BLaER1 treated with 17β-estradiol and CSF1 and Interleukin-3, amounts not matched to agents 10 nM and 100 nM (cell line): ENCODE results near the gene ADGRD2.
A peak's percentile ranks its signal among the peaks of the same experiment; 100 is the strongest.

Experiments
- H3K27ac ChIP-seq, 11 experiments: shearing (Covaris generic); formaldehyde crosslinking; 2 replicates each; pipeline ENCODE4 v1.8.1; 2022
- H3K27me3 ChIP-seq, 11 experiments: shearing (Covaris generic); formaldehyde crosslinking; 2 replicates each; pipeline ENCODE4 v1.8.1; 2022
- H3K36me3 ChIP-seq, 11 experiments: shearing (Covaris generic); formaldehyde crosslinking; 2 replicates each; pipeline ENCODE4 v1.8.1; 2022
- H3K4me1 ChIP-seq, 10 experiments: shearing (Covaris generic); formaldehyde crosslinking; 2 replicates each; pipeline ENCODE4 v1.8.1; 2022
- H3K4me2 ChIP-seq, 11 experiments: shearing (Covaris generic); formaldehyde crosslinking; 2 replicates each; pipeline ENCODE4 v1.8.1; 2022
- H3K4me3 ChIP-seq, 10 experiments: shearing (Covaris generic); formaldehyde crosslinking; 2 replicates each; pipeline ENCODE4 v1.8.1; 2022
- H3K9ac ChIP-seq, 11 experiments: shearing (Covaris generic); formaldehyde crosslinking; 2 replicates each; pipeline ENCODE4 v1.8.1; 2022
- H3K9me3 ChIP-seq, 11 experiments: shearing (Covaris generic); formaldehyde crosslinking; replicated peaks in 1 of 11; 2 replicates each; pipeline ENCODE4 v1.8.1; 2022
- H4K20me1 ChIP-seq, 11 experiments: shearing (Covaris generic); formaldehyde crosslinking; 2 replicates each; pipeline ENCODE4 v1.8.1; 2022
- Cebpa-rat ChIP-seq, 11 experiments: shearing (Covaris generic); IDR thresholded peaks; 2 replicates each; pipeline ENCODE4 v1.8.1; 2022

Gene ADGRD2

GRCh38 chr9:124505006-124505900, 55.0 kb downstream of the ADGRD2 start:
- Histone ChIP-seq H3K27me3 (peaks cover 60 to 74% (median 67%) of the 10 kb centered on the region in 11 experiments), H3K4me3 (no peak overlapping the region), H3K27ac (no peak overlapping the region), H3K36me3 (no peaks in the 10 kb centered on the region), H3K4me2 (no peak overlapping the region), H3K9me3 (0 out of 22 replicates have a peak, but pooled peaks cover 0 to 5% (median 0%) of the 10 kb centered on the region in 11 experiments), H3K4me1 (peaks cover 0 to 7% (median 2%) of the 10 kb centered on the region in 10 experiments; a peak in 6 of 20 replicates), H4K20me1 (peaks cover 0 to 49% (median 0%) of the 10 kb centered on the region in 11 experiments; a peak in 10 of 22 replicates), H3K9ac (no peak overlapping the region)
- TF ChIP-seq Cebpa-rat (IDR thresholded peaks at IDR 0.05), result no peak

GRCh38 chr9:124505901-124506346, 55.7 kb downstream of the ADGRD2 start:
- H3K36me3 ChIP-seq, result no peaks in the 10 kb centered on the region
- no peak overlapping the region for H3K27ac ChIP-seq
- TF ChIP-seq Cebpa-rat (IDR thresholded peaks at IDR 0.05), result no peak
- H3K27me3 ChIP-seq, result peaks cover 60 to 71% (median 63%) of the 10 kb centered on the region in 11 experiments
- peaks cover 0 to 7% (median 2%) of the 10 kb centered on the region in 10 experiments; a peak in 6 of 20 replicates for H3K4me1 ChIP-seq
- H3K9me3 ChIP-seq, result 0 out of 22 replicates have a peak, but pooled peaks cover 0 to 5% (median 0%) of the 10 kb centered on the region in 11 experiments
- no peak overlapping the region for H3K4me2 ChIP-seq
- no peak overlapping the region for H3K9ac ChIP-seq
- peaks cover 0 to 42% (median 0%) of the 10 kb centered on the region in 11 experiments; a peak in 10 of 22 replicates for H4K20me1 ChIP-seq
- H3K4me3 ChIP-seq, result no peak overlapping the region

GRCh38 chr9:124506433-124506832, 56.2 kb downstream of the ADGRD2 start:
- H3K27ac ChIP-seq, result no peak overlapping the region

GRCh38 chr9:124506931-124507879, 57.0 kb downstream of the ADGRD2 start, which contains the start of gene NR5A1:
TSS of gene NR5A1 (minus strand) at chr9:124507399. CDS start at chr9:124503395, 4,004 bp downstream.
- no peak within 1 kb of the TSS for H3K27ac ChIP-seq
- H3K4me1 ChIP-seq, result peaks cover 5 to 16% (median 10%) of the 10 kb centered on the region in 10 experiments
- H3K27me3 ChIP-seq, result peaks cover 47 to 59% (median 51%) of the 10 kb centered on the region in 11 experiments
- no peak within 1 kb of the TSS for H3K4me3 ChIP-seq
- TF ChIP-seq Cebpa-rat (IDR thresholded peaks at IDR 0.05), result no peak
- no peak within 1 kb of the TSS for H3K9ac ChIP-seq
- H3K4me2 ChIP-seq, result no peak within 1 kb of the TSS
- 0 out of 22 replicates have a peak, but pooled peaks cover 0 to 5% (median 0%) of the 10 kb centered on the region in 11 experiments for H3K9me3 ChIP-seq
- H4K20me1 ChIP-seq, result peaks cover 0 to 42% (median 0%) of the 10 kb centered on the region in 11 experiments; a peak in 9 of 22 replicates
- no peaks in the 10 kb centered on the region for H3K36me3 ChIP-seq

More at GRCh38 chr9:124506433-124506832, 56.2 kb downstream of the ADGRD2 start:
- peaks cover 55 to 66% (median 58%) of the 10 kb centered on the region in 11 experiments for H3K27me3 ChIP-seq
- peaks cover 0 to 8% (median 4%) of the 10 kb centered on the region in 10 experiments; a peak in 10 of 20 replicates for H3K4me1 ChIP-seq
- H3K36me3 ChIP-seq, result no peaks in the 10 kb centered on the region
- H4K20me1 ChIP-seq, result peaks cover 0 to 42% (median 0%) of the 10 kb centered on the region in 11 experiments; a peak in 9 of 22 replicates
- 0 out of 22 replicates have a peak, but pooled peaks cover 0 to 5% (median 0%) of the 10 kb centered on the region in 11 experiments for H3K9me3 ChIP-seq
- TF ChIP-seq Cebpa-rat (IDR thresholded peaks at IDR 0.05), result no peak
- no peak overlapping the region for H3K9ac ChIP-seq
- H3K4me2 ChIP-seq, result no peak overlapping the region
- H3K4me3 ChIP-seq, result no peak overlapping the region

- H3K4me2 ChIP-seq, result no peak overlapping the region
- H3K4me3 ChIP-seq, result no peak overlapping the region
- H4K20me1 ChIP-seq, result peaks cover 0 to 41% (median 0%) of the 10 kb centered on the region in 11 experiments; a peak in 9 of 22 replicates
- H3K9me3 ChIP-seq, result 0 out of 22 replicates have a peak, but pooled peaks cover 0 to 5% (median 0%) of the 10 kb centered on the region in 11 experiments
- no peaks in the 10 kb centered on the region for H3K36me3 ChIP-seq
- H3K4me1 ChIP-seq, result peaks cover 11 to 20% (median 15%) of the 10 kb centered on the region in 10 experiments
- H3K27ac ChIP-seq, result no peak overlapping the region
- H3K9ac ChIP-seq, result no peak overlapping the region
- H3K27me3 ChIP-seq, result peaks cover 39 to 51% (median 43%) of the 10 kb centered on the region in 11 experiments
- TF ChIP-seq Cebpa-rat (IDR thresholded peaks at IDR 0.05), result no peak
Measured at GRCh38 chr9:124507880-124508423, 57.7 kb downstream of the ADGRD2 start.

- no peaks in the 10 kb centered on the region for H3K36me3 ChIP-seq
- H3K4me2 ChIP-seq, result no peak overlapping the region
- H4K20me1 ChIP-seq, result peaks cover 0 to 15% (median 0%) of the 10 kb centered on the region in 11 experiments; a peak in 5 of 22 replicates
- no peaks in the 10 kb centered on the region for H3K9me3 ChIP-seq
- H3K4me1 ChIP-seq, result peaks cover 21 to 27% (median 25%) of the 10 kb centered on the region in 10 experiments
- peaks cover 10 to 22% (median 14%) of the 10 kb centered on the region in 11 experiments for H3K27me3 ChIP-seq
- H3K4me3 ChIP-seq, result no peak overlapping the region
- peak in 2 of 11 experiments; percentile 26 to 28; a peak in 1 of 22 replicates for TF ChIP-seq Cebpa-rat (IDR thresholded peaks at IDR 0.05)
- no peak overlapping the region for H3K9ac ChIP-seq
- no peak overlapping the region for H3K27ac ChIP-seq
Measured at GRCh38 chr9:124510650-124511425, 60.6 kb downstream of the ADGRD2 start.

- Histone ChIP-seq H3K9me3 (no peaks in the 10 kb centered on the region), H3K4me3 (no peak overlapping the region), H3K4me2 (peak overlapping the region in 7 of 11 experiments; percentile 11 to 54 (median 42); a peak in 8 of 22 replicates), H3K27me3 (peaks cover 4 to 16% (median 8%) of the 10 kb centered on the region in 11 experiments), H4K20me1 (peaks cover 0 to 9% (median 0%) of the 10 kb centered on the region in 11 experiments; a peak in 3 of 22 replicates), H3K4me1 (peaks cover 21 to 27% (median 25%) of the 10 kb centered on the region in 10 experiments), H3K36me3 (no peaks in the 10 kb centered on the region), H3K27ac (no peak overlapping the region), H3K9ac (no peak overlapping the region; a peak in 1 of 22 replicates)
- no peak for TF ChIP-seq Cebpa-rat (IDR thresholded peaks at IDR 0.05)
Measured at GRCh38 chr9:124511426-124511840, 61.2 kb downstream of the ADGRD2 start.
